Testis (tissue), 3 donors: ENCODE results near the gene COL12A1. TPM values are rescaled to one million over a fixed set of nuclear protein-coding genes. Genes with fewer than 3 reads are reported as not detected.
A peak's percentile ranks its signal among the peaks of the same experiment; 100 is the strongest.

ENCODE experiments used
- DNase-seq: peaks from one replicate; pipeline ENCODE4 v3.0.0-alpha.2; 2019
- H3K27ac ChIP-seq, 2 donors: fragments of 200-600 bp; sonication (generic); one replicate each; pipeline ENCODE4 v1.5.1; 2019
- H3K27me3 ChIP-seq: fragments of 200-600 bp; sonication (generic); one replicate; pipeline ENCODE4 v1.5.1; 2019
- H3K36me3 ChIP-seq: fragments of 200-600 bp; sonication (generic); one replicate; pipeline ENCODE4 v1.5.1; 2017; ENCODE audit warnings: low read depth; ENCODE audit errors: missing control alignments
- H3K4me1 ChIP-seq: fragments of 200-600 bp; sonication (generic); one replicate; pipeline ENCODE4 v1.5.1; 2019
- H3K4me3 ChIP-seq, 2 donors: fragments of 200-600 bp; sonication (generic); one replicate each; pipeline ENCODE4 v1.5.1; 2017 to 2019
- H3K9me3 ChIP-seq: fragments of 200-600 bp; sonication (generic); one replicate; pipeline ENCODE4 v1.5.1; 2017
- CTCF ChIP-seq, 3 experiments: fragments of 450-650 bp in 2 of 3; fragments of 200-600 bp in 1 of 3; sonication (generic) in 1 of 3; IDR thresholded peaks; one replicate each; pipeline ENCODE4 v1.5.1; 2016 to 2019; ENCODE audit warnings: antibody characterized with exemption in 3 of 3, mild to moderate bottlenecking in 2 of 3, moderate library complexity in 1 of 3
- POLR2A ChIP-seq: fragments of 450-650 bp; IDR thresholded peaks from one replicate; pipeline ENCODE4 v1.6.1; 2017; ENCODE audit warnings: antibody characterized with exemption, mild to moderate bottlenecking, moderate library complexity
- WGBS, 2 donors: methylation state at CpG; one replicate each; pipeline ENCODE4 v1.1.5; 2018; 5-methylcytosine and 5-hydroxymethylcytosine counted together
- intact Hi-C: fragments of 100-400 bp; cut with DNase I; formaldehyde crosslinking; loops from one replicate; pipeline ENCODE4 v1.15.1; 2023; ENCODE audit warnings: low total_unique reads
- polyA plus RNA-seq: library from polyadenylated mRNA; stranded (reverse); fragments of 350-450 nt; fragmentation: Illumina TruSeq; extraction: RNeasy Lipid Tissue Mini Kit (QIAGEN cat#74804); gene quantifications from one replicate; pipeline ENCODE4 v1.2.3, GENCODE V29; 2014; ENCODE audit warnings: low read depth, low replicate concordance; ENCODE audit not compliant: insufficient read depth
- total RNA-seq, 2 donors: library from RNA; depleted of rRNA; stranded (reverse); fragments of >200 nt; gene quantifications; one replicate each; pipeline ENCODE4 v1.2.3, GENCODE V29; 2016

COL12A1 gene
- total and polyA plus RNA-seq, 3 donors from 2014 or later = 11.4 to 27.3 (median 13.6) TPM

- no peak for DNase-seq
- H3K27me3 ChIP-seq = no peaks in the 10 kb centered on the region
- 56 to 59% methylated on average over 3 of the region's 3 CpGs for WGBS, 2 donors
- H3K27ac ChIP-seq = no peak overlapping the region
- H3K36me3 ChIP-seq = no peaks in the 10 kb centered on the region
- H3K9me3 ChIP-seq = no peaks in the 10 kb centered on the region
- intact Hi-C loops = no loop called here
- TF ChIP-seq POLR2A = no peak
- TF ChIP-seq CTCF (IDR thresholded peaks at IDR 0.05) = no peak
- no peak overlapping the region for H3K4me3 ChIP-seq
- H3K4me1 ChIP-seq = peaks cover 10% of the 10 kb centered on the region
Observed at GRCh38 chr6:75234126-75234865, 28.4 kb upstream of the COL12A1 start.

- 88 to 91% methylated on average over 4 of the region's 4 CpGs for WGBS, 2 donors
- intact Hi-C loops = no loop called here
- no peaks in the 10 kb centered on the region for H3K9me3 ChIP-seq
Observed at GRCh38 chr6:75233092-75233615, 27.3 kb upstream of the COL12A1 start.

GRCh38 chr6:75230484-75231325, 24.9 kb upstream of the COL12A1 start:
- Histone ChIP-seq H3K9me3 (no peaks in the 10 kb centered on the region), H3K36me3 (no peaks in the 10 kb centered on the region), H3K4me3 (no peak overlapping the region), H3K4me1 (peaks cover 10% of the 10 kb centered on the region), H3K27ac (no peak overlapping the region), H3K27me3 (no peaks in the 10 kb centered on the region)
- intact Hi-C loops = no loop called here
- no peak for TF ChIP-seq POLR2A
- TF ChIP-seq CTCF (IDR thresholded peaks at IDR 0.05) = peak; percentile 16 to 59 (median 51)
- DNase-seq = no peak
- whole genome bisulfite sequencing, 2 donors = 56 to 58% methylated on average over 10 of the region's 10 CpGs

More at GRCh38 chr6:75233092-75233615, 27.3 kb upstream of the COL12A1 start:
- peaks cover 10% of the 10 kb centered on the region for H3K4me1 ChIP-seq
- no peak overlapping the region for H3K4me3 ChIP-seq
- TF ChIP-seq CTCF (IDR thresholded peaks at IDR 0.05) (no peak), POLR2A (no peak)
- no peak overlapping the region for H3K27ac ChIP-seq
- H3K27me3 ChIP-seq = no peaks in the 10 kb centered on the region
- DNase-seq = no peak
- H3K36me3 ChIP-seq = no peaks in the 10 kb centered on the region

GRCh38 chr6:75224303-75224926, 18.6 kb upstream of the COL12A1 start:
- no peaks in the 10 kb centered on the region for H3K27me3 ChIP-seq
- intact Hi-C loops = no loop called here
- H3K27ac ChIP-seq = no peak overlapping the region
- no peak overlapping the region for H3K4me3 ChIP-seq
- H3K36me3 ChIP-seq = no peaks in the 10 kb centered on the region
- H3K4me1 ChIP-seq = peaks cover 13% of the 10 kb centered on the region
- no peak for DNase-seq
- no peaks in the 10 kb centered on the region for H3K9me3 ChIP-seq
- 62 to 70% methylated on average over 6 of the region's 6 CpGs for WGBS, 2 donors
- TF ChIP-seq CTCF (IDR thresholded peaks at IDR 0.05) (no peak), POLR2A (no peak)
